Transverse colon (tissue), 4 donors: Measurements from ENCODE around the gene IP6K3. TPM values are rescaled to one million over a fixed set of nuclear protein-coding genes. Genes with fewer than 3 reads are reported as not detected.

Experiments
- DNase-seq: peaks from one replicate; pipeline ENCODE4 v3.0.0-alpha.2; 2019
- H3K27ac ChIP-seq, 4 donors: fragments of 200-600 bp; sonication (generic); 2 replicates each; pipeline ENCODE4 v1.5.1; 2016 to 2018; ENCODE audit warnings: inconsistent platforms in 4 of 4
- H3K27me3 ChIP-seq: fragments of 200-600 bp; sonication (generic); 2 replicates; pipeline ENCODE4 v1.5.1; 2017; ENCODE audit warnings: inconsistent platforms
- H3K36me3 ChIP-seq, 4 donors: fragments of 200-600 bp; sonication (generic); 2 replicates each; pipeline ENCODE4 v1.5.1; 2017 to 2019; ENCODE audit warnings: inconsistent platforms in 4 of 4
- H3K4me1 ChIP-seq, 4 donors: fragments of 200-600 bp; sonication (generic); 2 replicates each; pipeline ENCODE4 v1.5.1; 2017 to 2020; ENCODE audit warnings: inconsistent platforms in 4 of 4
- H3K4me3 ChIP-seq, 4 donors: fragments of 200-600 bp; sonication (generic); 1 replicate in 1 of 4; 2 replicates in 3 of 4; pipeline versions ENCODE4 v1.5.1 to v1.6.1; 2017 to 2019; ENCODE audit warnings: inconsistent platforms in 4 of 4
- H3K9me3 ChIP-seq, 2 donors: fragments of 200-600 bp; sonication (generic); 2 replicates each; pipeline ENCODE4 v1.5.1; 2017 to 2019; ENCODE audit warnings: inconsistent platforms in 2 of 2
- EP300 ChIP-seq: sonication (generic); formaldehyde crosslinking; IDR thresholded peaks from one replicate; pipeline ENCODE4 v1.6.1; 2017; ENCODE audit warnings: antibody characterized with exemption, low read depth
- POLR2A ChIP-seq: fragments of 450-650 bp; IDR thresholded peaks from one replicate; pipeline ENCODE4 v1.6.1; 2016; ENCODE audit warnings: antibody characterized with exemption, mild to moderate bottlenecking, moderate library complexity
- POLR2AphosphoS5 ChIP-seq, 3 donors: sonication (generic); formaldehyde crosslinking; IDR thresholded peaks; one replicate each; pipeline ENCODE4 v1.6.1; 2016; ENCODE audit warnings: antibody characterized with exemption in 3 of 3
- WGBS, 2 donors: methylation state at CpG; one replicate each; pipeline ENCODE4 v1.1.5; 2018; ENCODE audit warnings: low coverage in 1 of 2; 5-methylcytosine and 5-hydroxymethylcytosine counted together
- in situ Hi-C, 4 donors: fragments of 200-750 bp; cut with MboI; loops; one replicate each; pipeline versions ENCODE4 v1.15.0 to v1.15.1; 2017; ENCODE audit warnings: low sequenced_read_pairs in 3 of 4, low pct_ligation_motif_present in 1 of 4, low pct_unique_long_range_greater_than_20kb in 1 of 4
- intact Hi-C: fragments of 100-400 bp; cut with DNase I; formaldehyde crosslinking; loops from one replicate; pipeline ENCODE4 v1.15.1; 2023; ENCODE audit warnings: low total_unique reads
- total RNA-seq, 4 donors: library from RNA; depleted of rRNA; stranded (reverse); fragments of >200 nt; gene quantifications; one replicate each; pipeline ENCODE4 v1.1.0, GENCODE V29; 2016
- TF ChIP-seq, protein P1 (sequence below), 5 experiments: fragments of 200-600 bp in 3 of 5; fragments of 450-650 bp in 2 of 5; sonication (generic) in 3 of 5; IDR thresholded peaks; 1 replicate in 2 of 5; 2 replicates in 3 of 5; pipeline ENCODE4 v1.5.1; 2016 to 2017; ENCODE audit warnings: antibody characterized with exemption in 5 of 5, inconsistent platforms in 3 of 5, mild to moderate bottlenecking in 2 of 5, moderate library complexity in 1 of 5

Gene IP6K3
- total RNA-seq, 4 donors from 2014 or later, result 1.00 to 2.9 (median 1.9) TPM; not detected in 1

GRCh38 chr6:33730611-33731010 is 16.1 kb downstream of the IP6K3 start:
- no peaks in the 10 kb centered on the region for H3K36me3 ChIP-seq
- H3K4me1 ChIP-seq, result no peaks in the 10 kb centered on the region
- no peaks in the 10 kb centered on the region for H3K27me3 ChIP-seq
- in situ Hi-C loops (no loop called here), intact Hi-C loops (no loop called here)
- WGBS, 2 donors, result 75% methylated on average over 10 of the region's 10 CpGs; no CpG with 5 or more reads in 1 of the 2 donors
- no peaks in the 10 kb centered on the region for H3K9me3 ChIP-seq
- TF ChIP-seq POLR2A (no peak), EP300 (no peak), POLR2AphosphoS5 (IDR thresholded peaks at IDR 0.05) (no peak)
- TF ChIP-seq, protein P1, sequence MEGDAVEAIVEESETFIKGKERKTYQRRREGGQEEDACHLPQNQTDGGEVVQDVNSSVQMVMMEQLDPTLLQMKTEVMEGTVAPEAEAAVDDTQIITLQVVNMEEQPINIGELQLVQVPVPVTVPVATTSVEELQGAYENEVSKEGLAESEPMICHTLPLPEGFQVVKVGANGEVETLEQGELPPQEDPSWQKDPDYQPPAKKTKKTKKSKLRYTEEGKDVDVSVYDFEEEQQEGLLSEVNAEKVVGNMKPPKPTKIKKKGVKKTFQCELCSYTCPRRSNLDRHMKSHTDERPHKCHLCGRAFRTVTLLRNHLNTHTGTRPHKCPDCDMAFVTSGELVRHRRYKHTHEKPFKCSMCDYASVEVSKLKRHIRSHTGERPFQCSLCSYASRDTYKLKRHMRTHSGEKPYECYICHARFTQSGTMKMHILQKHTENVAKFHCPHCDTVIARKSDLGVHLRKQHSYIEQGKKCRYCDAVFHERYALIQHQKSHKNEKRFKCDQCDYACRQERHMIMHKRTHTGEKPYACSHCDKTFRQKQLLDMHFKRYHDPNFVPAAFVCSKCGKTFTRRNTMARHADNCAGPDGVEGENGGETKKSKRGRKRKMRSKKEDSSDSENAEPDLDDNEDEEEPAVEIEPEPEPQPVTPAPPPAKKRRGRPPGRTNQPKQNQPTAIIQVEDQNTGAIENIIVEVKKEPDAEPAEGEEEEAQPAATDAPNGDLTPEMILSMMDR (IDR thresholded peaks at IDR 0.05), result no peak
- H3K27ac ChIP-seq, result no peak overlapping the region
- DNase-seq, result no peak
- no peak overlapping the region for H3K4me3 ChIP-seq

DNA sequence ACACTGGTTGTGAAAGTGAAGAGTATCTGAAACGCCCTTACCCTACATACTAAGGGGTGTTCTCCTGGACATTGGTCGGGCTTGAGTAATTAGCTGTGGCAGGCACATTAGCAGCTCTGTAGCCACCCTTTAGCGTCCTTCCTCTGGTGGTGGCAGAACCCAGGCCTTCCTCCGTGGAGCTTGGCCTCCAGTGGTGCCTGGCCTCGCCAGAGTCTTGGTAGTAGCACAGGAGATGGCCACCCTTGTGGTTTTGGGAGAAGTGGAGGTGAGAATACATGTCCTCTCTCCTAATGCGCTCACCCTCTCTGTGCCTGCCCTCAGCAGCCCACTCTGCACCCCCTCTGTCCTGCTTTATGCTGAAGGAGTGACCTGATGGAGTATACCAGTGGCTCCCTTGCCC is 17.6 kb downstream of the IP6K3 start:
- TF ChIP-seq EP300 (no peak), POLR2AphosphoS5 (IDR thresholded peaks at IDR 0.05) (no peak), POLR2A (no peak)
- TF ChIP-seq, protein P1 (IDR thresholded peaks at IDR 0.05), result no peak
- intact Hi-C loops (no loop called here), in situ Hi-C loops (no loop called here)
- H3K4me3 ChIP-seq, result no peak overlapping the region
- H3K27me3 ChIP-seq, result no peaks in the 10 kb centered on the region
- H3K27ac ChIP-seq, result no peak overlapping the region
- H3K4me1 ChIP-seq, result no peaks in the 10 kb centered on the region
- H3K36me3 ChIP-seq, result no peaks in the 10 kb centered on the region
- H3K9me3 ChIP-seq, result no peaks in the 10 kb centered on the region
- 94% methylated on average over 6 of the region's 6 CpGs; no CpG with 5 or more reads in 1 of the 2 donors for WGBS, 2 donors
- no peak for DNase-seq

DNA sequence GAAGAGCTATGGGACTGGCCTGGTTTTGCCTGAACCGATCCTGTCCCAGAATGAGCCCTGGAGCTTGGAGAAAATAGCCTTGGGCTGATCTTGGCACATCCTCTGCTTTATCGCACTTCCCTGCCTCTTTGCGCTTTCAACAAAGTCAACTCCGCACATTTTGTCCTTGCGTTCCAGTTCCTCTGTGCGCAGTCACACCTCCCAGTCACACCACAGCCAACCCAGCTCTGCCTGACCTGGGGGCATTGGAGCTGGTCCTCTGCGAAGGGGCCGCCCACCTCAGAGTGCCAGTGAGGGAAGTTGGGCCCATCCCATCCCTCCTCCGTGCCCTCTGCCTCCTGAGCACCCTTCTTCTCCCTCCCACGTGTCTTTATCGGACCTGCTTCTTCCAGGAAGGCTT is 18.3 kb downstream of the IP6K3 start:
- in situ Hi-C loops (no loop called here), intact Hi-C loops (no loop called here)
- H3K4me3 ChIP-seq, result no peak overlapping the region
- H3K9me3 ChIP-seq, result no peaks in the 10 kb centered on the region
- DNase-seq, result no peak
- no peak overlapping the region for H3K27ac ChIP-seq
- 94% methylated on average over 11 of the region's 11 CpGs; no CpG with 5 or more reads in 1 of the 2 donors for WGBS, 2 donors
- no peaks in the 10 kb centered on the region for H3K4me1 ChIP-seq
- no peaks in the 10 kb centered on the region for H3K27me3 ChIP-seq
- no peaks in the 10 kb centered on the region for H3K36me3 ChIP-seq
- no peak for TF ChIP-seq POLR2A

- no peaks in the 10 kb centered on the region for H3K4me1 ChIP-seq
- no peaks in the 10 kb centered on the region for H3K36me3 ChIP-seq
- DNase-seq, result no peak
- in situ Hi-C loops (no loop called here), intact Hi-C loops (no loop called here)
- TF ChIP-seq POLR2A, result no peak
- no peak overlapping the region for H3K27ac ChIP-seq
- no peaks in the 10 kb centered on the region for H3K9me3 ChIP-seq
- WGBS, 2 donors, result 17 to 78% methylated on average over 1 to 5 of the region's 11 CpGs
- no peaks in the 10 kb centered on the region for H3K27me3 ChIP-seq
- no peak overlapping the region for H3K4me3 ChIP-seq
These were observed 18.8 kb downstream of the IP6K3 start for GRCh38 chr6:33727932-33728331.

DNA sequence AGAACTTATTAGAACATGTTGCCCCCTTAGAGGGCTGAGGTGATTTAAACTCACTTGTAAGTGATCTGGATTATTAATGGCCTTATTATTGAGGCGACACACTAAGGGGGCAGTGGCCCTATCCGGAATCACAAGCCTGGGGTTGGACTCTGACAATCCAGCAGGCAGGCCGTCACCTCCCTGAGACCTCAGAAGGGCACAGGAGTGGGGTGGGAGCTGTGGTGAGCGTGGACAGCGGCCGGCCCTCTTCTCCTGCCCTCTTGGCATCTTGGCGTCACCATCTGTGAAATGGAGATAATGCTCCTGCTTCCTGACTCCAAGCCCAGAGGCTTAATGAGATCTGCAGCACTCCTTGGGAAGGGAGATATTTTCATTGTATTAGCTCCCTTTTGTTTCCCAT is 19.6 kb downstream of the IP6K3 start:
- no peak for DNase-seq
- 96% methylated on average over 7 of the region's 7 CpGs; no CpG with 5 or more reads in 1 of the 2 donors for WGBS, 2 donors
- intact Hi-C loops, result no loop called here
- no peaks in the 10 kb centered on the region for H3K9me3 ChIP-seq
- no peaks in the 10 kb centered on the region for H3K27me3 ChIP-seq
- H3K4me3 ChIP-seq, result no peak overlapping the region
- H3K36me3 ChIP-seq, result no peaks in the 10 kb centered on the region
- in situ Hi-C loops, result no loop called here
- TF ChIP-seq, protein P1 (IDR thresholded peaks at IDR 0.05), result no peak
- TF ChIP-seq POLR2A (no peak), EP300 (no peak), POLR2AphosphoS5 (IDR thresholded peaks at IDR 0.05) (no peak)
- no peak overlapping the region for H3K27ac ChIP-seq
- H3K4me1 ChIP-seq, result no peaks in the 10 kb centered on the region
